Testis (tissue), 3 donors: ENCODE measurements around the gene PRKD3. TPM values are rescaled to one million over a fixed set of nuclear protein-coding genes. Genes with fewer than 3 reads are reported as not detected.

Source experiments
- DNase-seq: peaks from one replicate; pipeline ENCODE4 v3.0.0-alpha.2; 2019
- H3K27ac ChIP-seq, 2 donors: fragments of 200-600 bp; sonication (generic); one replicate each; pipeline ENCODE4 v1.5.1; 2019
- H3K27me3 ChIP-seq: fragments of 200-600 bp; sonication (generic); one replicate; pipeline ENCODE4 v1.5.1; 2019
- H3K36me3 ChIP-seq: fragments of 200-600 bp; sonication (generic); one replicate; pipeline ENCODE4 v1.5.1; 2017; ENCODE audit warnings: low read depth; ENCODE audit errors: missing control alignments
- H3K4me1 ChIP-seq: fragments of 200-600 bp; sonication (generic); one replicate; pipeline ENCODE4 v1.5.1; 2019
- H3K4me3 ChIP-seq, 2 donors: fragments of 200-600 bp; sonication (generic); one replicate each; pipeline ENCODE4 v1.5.1; 2017 to 2019
- H3K9me3 ChIP-seq: fragments of 200-600 bp; sonication (generic); one replicate; pipeline ENCODE4 v1.5.1; 2017
- POLR2A ChIP-seq: fragments of 450-650 bp; IDR thresholded peaks from one replicate; pipeline ENCODE4 v1.6.1; 2017; ENCODE audit warnings: antibody characterized with exemption, mild to moderate bottlenecking, moderate library complexity
- WGBS, 2 donors: methylation state at CpG; one replicate each; pipeline ENCODE4 v1.1.5; 2018; 5-methylcytosine and 5-hydroxymethylcytosine counted together
- intact Hi-C: fragments of 100-400 bp; cut with DNase I; formaldehyde crosslinking; loops from one replicate; pipeline ENCODE4 v1.15.1; 2023; ENCODE audit warnings: low total_unique reads
- polyA plus RNA-seq: library from polyadenylated mRNA; stranded (reverse); fragments of 350-450 nt; fragmentation: Illumina TruSeq; extraction: RNeasy Lipid Tissue Mini Kit (QIAGEN cat#74804); gene quantifications from one replicate; pipeline ENCODE4 v1.2.3, GENCODE V29; 2014; ENCODE audit warnings: low read depth, low replicate concordance; ENCODE audit not compliant: insufficient read depth
- total RNA-seq, 2 donors: library from RNA; depleted of rRNA; stranded (reverse); fragments of >200 nt; gene quantifications; one replicate each; pipeline ENCODE4 v1.2.3, GENCODE V29; 2016
- TF ChIP-seq, protein P1 (sequence below), 3 experiments: fragments of 450-650 bp in 2 of 3; fragments of 200-600 bp in 1 of 3; sonication (generic) in 1 of 3; IDR thresholded peaks; one replicate each; pipeline ENCODE4 v1.5.1; 2016 to 2019; ENCODE audit warnings: antibody characterized with exemption in 3 of 3, mild to moderate bottlenecking in 2 of 3, moderate library complexity in 1 of 3

PRKD3 gene
- total and polyA plus RNA-seq, 3 donors from 2014 or later, result 46.0 to 78.1 (median 52.3) TPM

DNA sequence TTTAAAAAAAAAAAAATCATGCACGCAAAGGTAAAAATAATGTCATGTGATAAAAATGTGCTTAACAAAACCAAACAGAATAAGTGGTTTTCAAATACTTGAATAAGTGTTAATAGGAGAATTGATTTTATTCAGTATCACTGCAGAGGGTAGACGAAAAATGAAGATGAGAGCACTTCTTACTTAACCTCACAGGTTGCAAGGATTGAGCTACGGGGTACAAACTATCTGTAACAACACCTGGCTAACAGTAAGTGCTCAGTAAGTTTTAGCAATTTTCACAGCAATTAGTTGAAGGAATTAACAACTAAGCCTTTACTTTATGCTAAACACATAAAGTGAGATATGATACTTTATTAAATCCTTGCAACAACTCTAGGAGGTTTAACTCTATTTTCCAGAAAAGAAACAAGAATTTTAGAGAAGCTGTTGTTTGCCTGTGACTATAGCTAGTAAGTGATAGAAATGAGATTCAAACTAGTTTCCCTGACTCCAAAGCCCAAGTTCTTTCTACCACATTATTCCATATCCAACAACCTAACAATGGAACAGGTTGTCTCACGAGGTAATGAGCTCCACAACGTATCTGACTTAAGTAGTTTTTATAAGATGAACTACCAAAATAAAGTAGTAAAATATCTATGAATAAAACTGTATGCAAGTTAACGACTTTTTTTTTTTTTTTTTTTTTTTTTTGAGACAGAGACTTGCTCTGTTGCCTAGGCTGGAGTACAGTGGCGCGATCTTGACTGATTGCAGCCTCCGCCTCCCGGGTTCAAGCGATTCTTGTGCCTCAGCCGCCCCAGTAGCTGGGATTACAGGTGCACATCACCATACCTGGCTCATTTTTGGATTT lies 4.7 kb downstream of the PRKD3 start:
- H3K9me3 ChIP-seq, result no peaks in the 10 kb centered on the region
- H3K36me3 ChIP-seq, result no peaks in the 10 kb centered on the region
- TF ChIP-seq POLR2A, result no peak
- TF ChIP-seq, protein P1, sequence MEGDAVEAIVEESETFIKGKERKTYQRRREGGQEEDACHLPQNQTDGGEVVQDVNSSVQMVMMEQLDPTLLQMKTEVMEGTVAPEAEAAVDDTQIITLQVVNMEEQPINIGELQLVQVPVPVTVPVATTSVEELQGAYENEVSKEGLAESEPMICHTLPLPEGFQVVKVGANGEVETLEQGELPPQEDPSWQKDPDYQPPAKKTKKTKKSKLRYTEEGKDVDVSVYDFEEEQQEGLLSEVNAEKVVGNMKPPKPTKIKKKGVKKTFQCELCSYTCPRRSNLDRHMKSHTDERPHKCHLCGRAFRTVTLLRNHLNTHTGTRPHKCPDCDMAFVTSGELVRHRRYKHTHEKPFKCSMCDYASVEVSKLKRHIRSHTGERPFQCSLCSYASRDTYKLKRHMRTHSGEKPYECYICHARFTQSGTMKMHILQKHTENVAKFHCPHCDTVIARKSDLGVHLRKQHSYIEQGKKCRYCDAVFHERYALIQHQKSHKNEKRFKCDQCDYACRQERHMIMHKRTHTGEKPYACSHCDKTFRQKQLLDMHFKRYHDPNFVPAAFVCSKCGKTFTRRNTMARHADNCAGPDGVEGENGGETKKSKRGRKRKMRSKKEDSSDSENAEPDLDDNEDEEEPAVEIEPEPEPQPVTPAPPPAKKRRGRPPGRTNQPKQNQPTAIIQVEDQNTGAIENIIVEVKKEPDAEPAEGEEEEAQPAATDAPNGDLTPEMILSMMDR (IDR thresholded peaks at IDR 0.05), result no peak
- DNase-seq, result no peak
- intact Hi-C loops, result no loop called here
- H3K27ac ChIP-seq, result no peak overlapping the region
- H3K4me3 ChIP-seq, result no peak overlapping the region
- 90 to 91% methylated on average over 12 of the region's 12 CpGs for WGBS, 2 donors
- no peaks in the 10 kb centered on the region for H3K27me3 ChIP-seq
- H3K4me1 ChIP-seq, result peaks cover 9% of the 10 kb centered on the region

DNA sequence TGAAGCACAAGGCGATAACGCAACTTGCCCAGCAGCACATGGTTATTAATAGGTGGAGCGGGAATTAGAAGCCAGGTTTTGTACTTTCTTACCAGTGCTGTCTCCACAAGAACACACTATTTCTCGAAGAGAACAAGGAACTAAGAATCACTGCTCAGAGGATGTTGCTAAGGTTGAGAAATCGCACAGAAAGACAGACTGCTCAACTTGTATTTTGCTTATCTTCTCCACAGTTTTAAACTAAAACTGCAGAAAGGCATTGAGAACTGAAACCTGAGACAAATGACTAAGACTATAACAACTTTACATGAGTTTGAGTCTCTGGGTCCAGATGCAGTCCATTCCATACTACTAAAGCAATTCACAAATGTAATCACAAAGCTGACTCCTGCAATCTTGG lies 6.2 kb downstream of the PRKD3 start:
- Histone ChIP-seq H3K4me3 (no peak overlapping the region), H3K4me1 (peaks cover 9% of the 10 kb centered on the region), H3K27me3 (no peaks in the 10 kb centered on the region), H3K36me3 (no peaks in the 10 kb centered on the region), H3K9me3 (no peaks in the 10 kb centered on the region), H3K27ac (no peak overlapping the region)
- 58 to 72% methylated on average over 5 of the region's 5 CpGs for WGBS, 2 donors
- TF ChIP-seq, protein P1 (IDR thresholded peaks at IDR 0.05), result no peak
- no peak for TF ChIP-seq POLR2A
- intact Hi-C loops, result no loop called here
- DNase-seq, result no peak

- no peak for DNase-seq
- Histone ChIP-seq H3K4me1 (peaks cover 9% of the 10 kb centered on the region), H3K4me3 (no peak overlapping the region), H3K9me3 (no peaks in the 10 kb centered on the region), H3K27me3 (no peaks in the 10 kb centered on the region), H3K27ac (no peak overlapping the region), H3K36me3 (no peaks in the 10 kb centered on the region)
- intact Hi-C loops, result no loop called here
- no peak for TF ChIP-seq POLR2A
- TF ChIP-seq, protein P1 (IDR thresholded peaks at IDR 0.05), result no peak
- 96 to 100% methylated on average over 1 of the region's 1 CpG for WGBS, 2 donors
Observed at GRCh38 chr2:37317746-37318145, 6.9 kb downstream of the PRKD3 start.

DNA sequence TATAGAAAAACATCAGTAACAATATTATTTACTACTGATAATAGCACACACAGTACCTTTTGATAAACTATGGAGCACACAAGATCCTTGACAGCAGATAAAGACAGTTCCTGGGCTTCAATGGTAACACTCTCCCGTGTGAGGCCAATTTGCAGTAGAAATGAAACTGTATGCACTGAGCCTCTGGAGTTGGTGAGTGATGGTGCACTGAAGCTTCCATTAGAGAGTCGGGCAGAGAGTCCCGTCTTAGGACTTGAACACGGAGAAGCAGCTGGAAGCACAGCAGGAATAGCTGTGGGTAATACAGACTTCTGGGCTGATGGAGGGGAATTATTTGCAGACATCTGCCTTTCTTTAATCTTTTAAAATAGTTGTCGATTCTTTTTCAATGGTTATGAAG lies 8.5 kb downstream of the PRKD3 start:
- intact Hi-C loops, result no loop called here
- 86 to 93% methylated on average over 5 of the region's 5 CpGs for WGBS, 2 donors
- no peak for DNase-seq
- Histone ChIP-seq H3K4me3 (no peak overlapping the region), H3K9me3 (no peaks in the 10 kb centered on the region), H3K4me1 (no peaks in the 10 kb centered on the region), H3K36me3 (no peaks in the 10 kb centered on the region), H3K27me3 (no peaks in the 10 kb centered on the region), H3K27ac (no peak overlapping the region)
- TF ChIP-seq, protein P1 (IDR thresholded peaks at IDR 0.05), result no peak
- TF ChIP-seq POLR2A, result no peak

DNA sequence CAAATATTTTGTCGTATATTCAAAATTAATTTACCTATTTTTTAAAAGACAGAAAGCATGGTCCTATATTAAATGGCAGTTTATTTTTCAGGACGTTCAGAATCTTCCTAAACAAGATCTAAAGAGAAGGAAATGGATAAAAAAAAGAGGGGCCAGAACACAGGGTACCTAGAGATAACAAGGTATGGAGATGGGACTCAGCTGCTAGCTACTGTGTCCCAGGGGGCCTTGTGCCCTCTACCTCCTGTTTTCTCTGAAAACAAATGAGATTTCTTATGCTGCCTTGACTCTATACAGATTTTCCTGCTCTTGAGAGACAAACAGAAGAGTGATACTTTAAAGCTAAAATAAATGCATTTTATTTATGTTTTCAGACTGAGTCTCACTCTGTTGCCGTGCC lies 9.3 kb downstream of the PRKD3 start:
- TF ChIP-seq, protein P1 (IDR thresholded peaks at IDR 0.05), result no peak
- TF ChIP-seq POLR2A, result no peak
- Histone ChIP-seq H3K4me3 (no peak overlapping the region), H3K27me3 (no peaks in the 10 kb centered on the region), H3K4me1 (no peaks in the 10 kb centered on the region), H3K36me3 (no peaks in the 10 kb centered on the region), H3K27ac (no peak overlapping the region), H3K9me3 (no peaks in the 10 kb centered on the region)
- WGBS, 2 donors, result 73 to 81% methylated on average over 3 of the region's 3 CpGs
- no peak for DNase-seq
- intact Hi-C loops, result no loop called here
